T-helper 17 cell (primary cell): Measurements from ENCODE around the gene MRPL20. TPM values are rescaled to one million over a fixed set of nuclear protein-coding genes. Genes with fewer than 3 reads are reported as not detected.
"Not testable (repeated sequence)": the region's sequence is repeated elsewhere in the genome, so short reads cannot be mapped to it uniquely, and the experiment has no call there.

Experiments used
- ATAC-seq: fragments of 150-1000 bp; cut with Tn5 transposase; 2 replicates; pipeline ENCODE4 v1.10.0; 2021; ENCODE audit warnings: mild to moderate bottlenecking, moderate library complexity
- DNase-seq, 3 donors: peaks; one replicate each; pipeline versions ENCODE4 v3.0.0 to v3.0.0-alpha.2; 2020 to 2021
- H3K9me3 ChIP-seq: one replicate; pipeline ENCODE4 v1.7.0; 2013; ENCODE audit warnings: low read length, mild to moderate bottlenecking; ENCODE audit not compliant: control insufficient read depth, poor library complexity, severe bottlenecking
- H3K27ac Mint-ChIP-seq: one replicate; pipeline ENCODE4 v1.8.0; 2022; ENCODE audit warnings: mild to moderate bottlenecking, moderate library complexity, mixed read lengths
- H3K27me3 Mint-ChIP-seq: one replicate; pipeline ENCODE4 v1.8.0; 2022; ENCODE audit warnings: mixed read lengths
- H3K36me3 Mint-ChIP-seq: one replicate; pipeline ENCODE4 v1.8.0; 2022; ENCODE audit warnings: low read depth, mixed read lengths
- H3K4me1 Mint-ChIP-seq: one replicate; pipeline ENCODE4 v1.8.0; 2022; ENCODE audit warnings: mild to moderate bottlenecking, mixed read lengths
- H3K4me3 Mint-ChIP-seq: one replicate; pipeline ENCODE4 v1.8.0; 2022; ENCODE audit warnings: mild to moderate bottlenecking, moderate library complexity, mixed read lengths
- total RNA-seq, 4 donors: library from RNA in 2 of 4; stranded (reverse) in 2 of 4; gene quantifications; one replicate each; pipeline ENCODE4 v1.2.3 and lab custom pipeline; 2022 to 2026

MRPL20 gene
- total RNA-seq, 2 donors from 2014 or later = 88.0 to 92.1 TPM

DNA sequence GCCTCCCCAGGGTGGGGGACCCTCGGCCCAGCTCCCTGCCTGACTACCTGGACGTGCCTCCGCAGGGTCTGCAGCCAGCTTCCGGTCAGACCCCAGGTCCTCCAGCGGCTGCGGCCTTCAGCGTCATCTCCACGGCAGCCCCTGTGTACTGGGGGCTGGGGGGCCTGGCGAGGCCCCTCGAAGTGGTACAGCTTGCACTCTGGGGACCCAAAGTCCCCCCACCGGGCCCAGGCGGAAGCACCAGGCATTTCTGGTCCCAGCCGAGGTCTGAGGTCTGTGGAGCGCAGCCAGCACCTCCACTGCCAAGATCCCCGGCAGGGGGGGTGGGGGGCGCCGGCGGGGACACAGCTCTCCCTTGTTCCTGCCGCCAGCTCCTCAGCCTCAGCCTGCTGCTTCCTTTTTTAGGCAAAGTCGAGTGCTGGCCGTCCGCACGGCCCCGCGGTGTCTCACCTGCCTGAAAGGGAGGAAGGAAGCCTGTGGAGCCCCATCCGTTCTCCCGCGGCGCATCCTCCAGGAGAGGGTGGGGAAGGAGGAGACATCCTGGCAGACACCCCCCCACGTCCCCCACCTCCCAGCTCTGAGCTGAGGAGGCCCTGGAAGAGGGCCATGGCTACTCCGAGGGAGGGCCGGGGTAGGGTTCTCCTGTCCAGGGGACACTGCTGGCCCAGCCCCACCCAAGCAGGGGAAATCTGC, 27.2 kb upstream of the MRPL20 start:
- no peaks in the 10 kb centered on the region for H3K9me3 ChIP-seq
- no peak for ATAC-seq
- peaks cover 7% of the 10 kb centered on the region for H3K4me1 Mint-ChIP-seq
- peaks cover 22% of the 10 kb centered on the region for H3K27me3 Mint-ChIP-seq
- no peak overlapping the region for H3K27ac Mint-ChIP-seq
- no peak overlapping the region for H3K4me3 Mint-ChIP-seq
- no peaks in the 10 kb centered on the region for H3K36me3 Mint-ChIP-seq
- no peak for DNase-seq

DNA sequence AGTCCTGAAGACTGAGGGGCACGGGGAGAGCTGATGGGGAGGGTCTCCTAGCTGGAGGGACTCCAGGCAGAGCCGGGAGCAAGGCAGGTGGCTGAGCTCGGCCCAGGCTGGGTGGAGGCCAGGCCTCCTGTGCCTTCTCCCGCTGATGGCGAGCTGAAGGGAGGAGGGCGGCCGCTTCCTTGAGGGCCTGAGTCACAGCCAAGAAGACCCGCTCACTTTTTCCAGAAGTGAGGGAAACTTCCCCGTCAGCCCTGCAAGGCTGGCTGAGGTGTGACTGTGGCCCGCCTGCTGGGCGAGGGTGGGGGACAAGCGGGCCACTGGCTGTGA, 26.7 kb upstream of the MRPL20 start:
- no peaks in the 10 kb centered on the region for H3K36me3 Mint-ChIP-seq
- ATAC-seq (no peak), DNase-seq (no peak)
- H3K4me1 Mint-ChIP-seq = peaks cover 7% of the 10 kb centered on the region
- H3K27me3 Mint-ChIP-seq = peaks cover 23% of the 10 kb centered on the region
- no peaks in the 10 kb centered on the region for H3K9me3 ChIP-seq
- no peak overlapping the region for H3K4me3 Mint-ChIP-seq
- H3K27ac Mint-ChIP-seq = no peak overlapping the region

- Mint-ChIP-seq H3K4me1 (peaks cover 7% of the 10 kb centered on the region), H3K36me3 (no peaks in the 10 kb centered on the region), H3K4me3 (no peak overlapping the region), H3K27me3 (peaks cover 28% of the 10 kb centered on the region), H3K27ac (no peak overlapping the region)
- DNase-seq (no peak), ATAC-seq (no peak)
- H3K9me3 ChIP-seq = no peaks in the 10 kb centered on the region
Measured at GRCh38 chr1:1432951-1433803, 26.1 kb upstream of the MRPL20 start.

GRCh38 chr1:1432274-1432950, 25.3 kb upstream of the MRPL20 start:
- H3K4me3 Mint-ChIP-seq = no peak overlapping the region

DNA sequence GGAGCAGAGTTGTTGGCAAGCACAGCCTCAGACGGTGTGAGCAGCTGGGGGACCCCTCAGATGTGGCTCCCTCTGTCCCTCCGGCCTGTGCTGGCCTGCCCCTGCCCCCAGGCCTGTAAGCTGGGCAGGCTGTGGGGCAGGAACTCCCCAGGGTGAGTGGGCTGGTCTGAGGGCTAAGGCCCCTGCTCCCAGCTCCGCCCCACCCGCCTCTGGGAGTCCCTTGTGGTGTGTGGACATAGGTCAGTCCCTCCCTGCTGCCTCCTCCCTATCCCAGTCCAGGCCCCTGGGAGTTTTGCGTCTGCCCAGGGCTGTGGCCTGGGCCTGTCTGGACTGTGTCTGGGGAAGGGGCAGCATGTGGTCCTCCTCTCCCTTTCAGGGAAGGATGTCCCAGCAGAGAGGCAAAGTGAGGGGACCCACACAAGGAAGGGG, 24.8 kb upstream of the MRPL20 start:
- peaks cover 25% of the 10 kb centered on the region for H3K27me3 Mint-ChIP-seq
- ATAC-seq (no peak), DNase-seq (no peak)
- no peaks in the 10 kb centered on the region for H3K9me3 ChIP-seq
- H3K27ac Mint-ChIP-seq = no peak overlapping the region
- peaks cover 7% of the 10 kb centered on the region for H3K4me1 Mint-ChIP-seq
- no peak overlapping the region for H3K4me3 Mint-ChIP-seq
- no peaks in the 10 kb centered on the region for H3K36me3 Mint-ChIP-seq

More at GRCh38 chr1:1432274-1432950, 25.3 kb upstream of the MRPL20 start:
- Mint-ChIP-seq H3K36me3 (no peaks in the 10 kb centered on the region), H3K27me3 (peaks cover 28% of the 10 kb centered on the region), H3K27ac (no peak overlapping the region), H3K4me1 (peaks cover 7% of the 10 kb centered on the region)
- no peaks in the 10 kb centered on the region for H3K9me3 ChIP-seq
- ATAC-seq = no peak
- no peak for DNase-seq

- peaks cover 8% of the 10 kb centered on the region for H3K4me1 Mint-ChIP-seq
- ATAC-seq (no peak), DNase-seq (no peak)
- H3K36me3 Mint-ChIP-seq = peaks cover 2% of the 10 kb centered on the region
- no peak overlapping the region for H3K4me3 Mint-ChIP-seq
- H3K27ac Mint-ChIP-seq = no peak overlapping the region
- no peaks in the 10 kb centered on the region for H3K9me3 ChIP-seq
- H3K27me3 Mint-ChIP-seq = peaks cover 22% of the 10 kb centered on the region
Measured at GRCh38 chr1:1430992-1431844, 24.1 kb upstream of the MRPL20 start.

DNA sequence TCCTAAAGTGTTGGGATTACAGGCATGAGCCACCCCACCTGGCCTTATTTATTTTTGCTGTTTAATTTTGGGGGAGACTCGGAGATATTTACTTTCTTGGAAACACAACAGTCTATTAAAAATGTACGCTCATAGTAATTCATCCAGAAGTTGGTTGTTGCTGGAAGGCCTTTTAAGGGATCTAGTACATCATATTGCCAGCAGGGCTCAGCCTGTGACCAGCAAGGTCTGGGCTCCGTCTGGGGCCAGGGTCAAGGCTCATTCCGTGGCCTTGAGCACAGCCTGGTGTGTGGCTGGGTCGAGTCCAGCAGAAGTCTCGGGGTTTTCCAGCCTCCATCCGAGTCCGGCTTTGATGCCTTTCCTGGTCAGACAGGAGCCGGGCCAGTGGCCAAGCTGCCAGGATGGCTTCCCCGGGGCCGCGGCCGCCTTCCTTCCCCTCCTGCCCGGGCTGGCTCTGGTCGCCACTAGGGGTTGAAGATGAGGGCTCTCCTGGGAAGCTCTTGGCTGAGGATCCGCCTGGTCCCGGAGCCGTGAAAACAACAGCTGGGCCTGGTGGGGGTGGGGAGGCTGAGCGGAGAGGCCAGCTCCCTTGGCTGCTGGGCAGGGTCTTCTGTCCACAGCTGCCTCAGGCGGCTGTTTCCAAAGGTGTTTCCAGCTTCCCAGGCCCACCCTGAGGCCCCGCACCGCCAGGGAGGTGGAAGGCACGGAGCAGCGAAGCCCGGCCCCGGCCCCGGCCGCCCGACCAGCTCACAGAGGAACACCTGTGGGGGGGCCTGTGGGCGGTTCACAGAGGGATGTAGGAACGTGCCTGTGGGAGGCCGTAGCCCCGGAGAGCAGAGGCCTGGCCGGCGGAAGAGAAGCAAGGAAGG, 23.3 kb upstream of the MRPL20 start:
- H3K9me3 ChIP-seq = no peaks in the 10 kb centered on the region
- H3K4me3 Mint-ChIP-seq = no peak overlapping the region
- ATAC-seq (no peak), DNase-seq (no peak)
- peaks cover 2% of the 10 kb centered on the region for H3K36me3 Mint-ChIP-seq
- H3K27ac Mint-ChIP-seq = no peak overlapping the region
- H3K4me1 Mint-ChIP-seq = peaks cover 8% of the 10 kb centered on the region
- peaks cover 22% of the 10 kb centered on the region for H3K27me3 Mint-ChIP-seq

DNA sequence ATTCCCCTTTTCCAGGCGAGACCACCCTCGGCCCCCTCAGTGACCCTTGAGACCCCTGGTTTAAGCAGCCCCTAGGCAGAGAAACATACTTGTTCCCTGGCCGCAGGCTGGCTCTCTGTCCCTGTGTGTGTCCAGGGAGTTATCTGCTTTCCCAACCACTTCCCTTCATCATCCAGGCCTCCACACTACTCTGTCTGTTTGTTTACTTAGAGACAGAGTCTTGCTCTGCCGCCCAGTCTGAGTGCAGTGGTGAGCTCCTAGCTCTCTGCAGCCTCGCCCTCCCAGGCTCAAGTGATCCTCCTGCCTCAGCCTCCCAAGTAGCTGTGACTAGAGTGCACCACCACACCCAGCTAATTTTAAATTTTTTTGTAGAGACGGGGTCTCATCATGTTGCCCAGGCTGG, 22.6 kb upstream of the MRPL20 start:
- peaks cover 22% of the 10 kb centered on the region for H3K27me3 Mint-ChIP-seq
- no peaks in the 10 kb centered on the region for H3K9me3 ChIP-seq
- ATAC-seq = no peak
- peaks cover 3% of the 10 kb centered on the region for H3K4me1 Mint-ChIP-seq
- no peak overlapping the region for H3K4me3 Mint-ChIP-seq
- H3K36me3 Mint-ChIP-seq = peaks cover 2% of the 10 kb centered on the region
- no peak overlapping the region for H3K27ac Mint-ChIP-seq
- DNase-seq = no peak

- not testable (repeated sequence) for H3K9me3 ChIP-seq, H3K4me3 Mint-ChIP-seq, H3K36me3 Mint-ChIP-seq, ATAC-seq, DNase-seq, H3K27ac Mint-ChIP-seq, H3K4me1 Mint-ChIP-seq
- peaks cover 27% of the 10 kb centered on the region for H3K27me3 Mint-ChIP-seq
Measured at GRCh38 chr1:1428967-1429366, 21.9 kb upstream of the MRPL20 start.

GRCh38 chr1:1428174-1428573, 21.1 kb upstream of the MRPL20 start:
- no peak overlapping the region for H3K27ac Mint-ChIP-seq
- no peaks in the 10 kb centered on the region for H3K9me3 ChIP-seq
- peaks cover 3% of the 10 kb centered on the region for H3K4me1 Mint-ChIP-seq
- H3K4me3 Mint-ChIP-seq = peak overlapping the region; percentile 13
- no peak for ATAC-seq
- DNase-seq = no peak
- peaks cover 2% of the 10 kb centered on the region for H3K36me3 Mint-ChIP-seq
- peaks cover 30% of the 10 kb centered on the region for H3K27me3 Mint-ChIP-seq

DNA sequence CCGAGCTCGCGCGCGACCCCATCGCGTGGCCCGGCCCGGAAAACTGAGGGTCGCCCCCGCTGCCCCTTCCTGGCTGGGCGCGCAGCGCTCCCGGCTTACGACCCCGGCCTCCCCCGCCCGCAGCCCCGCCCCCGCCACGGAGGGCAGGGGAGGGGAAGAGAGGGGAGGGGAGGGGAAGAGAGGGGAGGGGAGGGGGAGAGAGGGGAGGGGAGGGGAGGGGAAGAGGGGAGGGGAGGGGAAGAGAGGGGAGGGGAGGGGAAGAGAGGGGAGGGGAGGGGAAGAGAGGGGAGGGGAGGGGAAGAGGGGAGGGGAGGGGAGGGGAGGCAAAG, 20.7 kb upstream of the MRPL20 start:
- peaks cover 2% of the 10 kb centered on the region for H3K36me3 Mint-ChIP-seq
- H3K27me3 Mint-ChIP-seq = peaks cover 34% of the 10 kb centered on the region
- no peak overlapping the region for H3K27ac Mint-ChIP-seq
- H3K9me3 ChIP-seq = no peaks in the 10 kb centered on the region
- no peak for DNase-seq
- no peak overlapping the region for H3K4me3 Mint-ChIP-seq
- no peak for ATAC-seq
- peaks cover 6% of the 10 kb centered on the region for H3K4me1 Mint-ChIP-seq

GRCh38 chr1:1427106-1427819, 20.2 kb upstream of the MRPL20 start:
- no peak for DNase-seq

More at GRCh38 chr1:1427106-1427819, 20.2 kb upstream of the MRPL20 start:
- Mint-ChIP-seq H3K27ac (no peak overlapping the region), H3K4me3 (no peak overlapping the region), H3K36me3 (peaks cover 2% of the 10 kb centered on the region), H3K4me1 (peaks cover 6% of the 10 kb centered on the region), H3K27me3 (peaks cover 39% of the 10 kb centered on the region)
- no peaks in the 10 kb centered on the region for H3K9me3 ChIP-seq
- peak; percentile 21 for ATAC-seq
